GM15510 (cell line): ENCODE data around the gene CD247.

Source experiments
- POLR2A ChIP-seq: IDR thresholded peaks from 3 replicates; pipeline ENCODE4 v1.6.1; 2011; ENCODE audit warnings: borderline replicate concordance; ENCODE audit not compliant: insufficient read length; ENCODE audit errors: extremely low read depth

Gene CD247

DNA sequence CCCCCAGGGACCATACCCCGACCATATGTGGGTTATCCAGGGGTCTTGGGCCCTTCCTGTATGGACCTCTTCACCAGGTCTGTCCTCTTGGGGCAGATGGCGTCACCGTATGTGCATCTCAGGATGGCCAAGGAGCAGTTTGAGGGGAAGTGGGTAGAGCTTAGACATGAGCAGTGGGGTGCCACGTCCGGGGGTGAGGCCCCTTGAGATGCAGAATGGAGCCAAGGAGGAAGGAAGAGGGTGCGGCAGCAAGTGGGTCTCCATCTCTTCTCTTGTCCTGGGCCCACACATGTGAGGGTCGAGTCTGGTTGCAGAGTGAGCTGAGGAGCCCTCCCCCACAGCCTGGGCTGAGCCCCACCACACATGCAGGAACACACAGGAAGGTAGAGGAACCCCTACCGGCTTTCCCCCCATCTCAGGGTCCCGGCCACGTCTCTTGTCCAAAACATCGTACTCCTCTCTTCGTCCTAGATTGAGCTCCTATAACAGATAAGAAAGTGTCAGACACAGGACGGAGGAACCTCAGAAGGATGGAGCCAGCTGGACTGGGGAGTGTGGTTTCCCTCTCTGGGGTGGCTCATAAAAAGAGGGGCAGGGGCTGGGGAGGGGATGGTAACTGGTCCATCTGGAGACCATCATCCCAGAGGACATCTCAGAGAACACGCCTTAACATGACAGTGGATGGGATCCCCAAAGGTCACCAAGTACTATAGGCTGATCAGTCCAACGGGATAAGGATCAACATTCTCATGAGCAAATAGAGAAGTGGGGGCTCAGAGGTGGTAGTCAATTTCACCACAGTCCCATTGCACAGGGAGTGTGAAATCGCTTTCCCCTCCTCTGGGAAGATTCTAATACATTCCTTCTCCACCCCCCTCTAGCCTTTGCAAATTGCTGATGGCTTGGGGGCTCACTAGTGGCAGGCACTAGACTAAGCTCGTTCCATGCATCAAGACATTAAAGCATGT is 79.9 kb downstream of the CD247 start:
- no peak for TF ChIP-seq POLR2A

DNA sequence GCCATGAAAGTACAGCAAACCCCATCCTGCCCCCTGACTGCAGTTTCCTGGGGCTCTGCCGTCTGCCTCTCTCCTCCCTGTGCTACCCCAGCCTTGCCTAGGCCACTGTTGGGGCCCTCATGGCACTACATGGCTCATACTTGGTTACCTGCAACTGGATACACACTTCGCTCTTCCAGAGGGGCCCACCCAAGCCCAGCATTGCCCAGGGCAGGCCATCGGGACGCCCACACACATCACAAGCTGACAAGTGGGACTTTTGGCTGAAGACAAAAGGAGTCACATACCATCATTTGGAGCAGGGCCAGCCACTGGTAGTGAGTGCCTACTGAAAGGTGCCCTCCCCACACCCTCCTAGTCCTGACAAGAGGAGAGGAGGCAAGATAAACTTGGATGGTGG is 82.8 kb downstream of the CD247 start:
- no peak for TF ChIP-seq POLR2A

DNA sequence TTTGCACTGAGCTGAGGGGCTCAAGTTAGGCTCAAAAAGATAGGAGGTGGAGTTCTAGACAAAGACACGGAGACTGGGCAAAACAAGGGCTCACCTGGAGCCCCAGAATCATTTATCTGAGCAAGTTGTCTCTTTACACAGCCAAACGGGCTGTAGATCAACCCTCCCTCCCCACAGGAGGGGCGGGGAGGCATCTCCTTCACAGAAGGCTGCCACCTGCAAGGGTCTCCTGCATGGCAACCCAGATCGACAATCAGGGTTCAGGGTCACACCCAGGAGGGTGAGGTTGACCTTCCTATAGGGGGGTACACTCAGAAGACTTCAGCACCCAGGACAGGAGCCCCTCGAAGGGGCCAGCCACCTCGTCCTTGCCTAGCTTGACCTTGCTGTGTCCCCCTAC is 84.0 kb downstream of the CD247 start:
- no peak for TF ChIP-seq POLR2A

DNA sequence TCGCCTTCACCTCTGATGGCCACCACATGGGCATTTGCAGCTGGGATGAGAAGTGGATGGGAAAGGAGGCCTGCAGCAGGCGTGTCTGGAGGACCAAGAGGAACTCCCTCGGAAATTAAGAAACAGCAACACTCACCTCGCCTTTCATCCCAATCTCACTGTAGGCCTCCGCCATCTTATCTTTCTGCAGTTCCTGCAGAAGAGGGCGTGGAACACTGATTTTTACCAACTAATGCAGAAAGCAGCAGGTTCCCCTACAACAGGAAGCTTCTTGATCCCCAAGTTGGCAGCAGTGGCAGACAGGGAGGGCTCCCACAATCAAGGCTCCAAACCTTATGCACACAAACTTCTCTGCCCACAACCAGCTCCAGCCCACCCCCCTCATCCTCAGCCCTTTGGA is 84.4 kb downstream of the CD247 start:
- no peak for TF ChIP-seq POLR2A

DNA sequence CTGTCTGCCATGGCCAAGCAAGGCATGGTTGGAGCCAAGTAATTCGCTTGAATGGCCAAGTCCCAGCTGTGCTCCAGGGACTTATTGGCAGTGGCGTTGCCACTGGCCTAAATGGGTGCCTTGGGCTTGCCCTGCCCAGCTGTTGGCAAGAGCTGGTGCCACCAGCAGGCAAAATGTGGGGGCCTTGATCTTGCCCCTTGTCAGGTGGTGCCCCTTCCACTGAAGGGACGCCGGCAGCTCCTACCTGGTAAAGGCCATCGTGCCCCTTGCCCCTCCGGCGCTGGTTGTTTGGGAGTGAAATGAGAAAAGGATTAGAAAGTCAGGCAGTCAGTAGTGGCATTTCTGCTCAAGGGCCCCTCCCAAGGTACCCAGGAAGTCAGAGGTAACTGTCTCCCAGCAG is 85.5 kb downstream of the CD247 start:
- no peak for TF ChIP-seq POLR2A

DNA sequence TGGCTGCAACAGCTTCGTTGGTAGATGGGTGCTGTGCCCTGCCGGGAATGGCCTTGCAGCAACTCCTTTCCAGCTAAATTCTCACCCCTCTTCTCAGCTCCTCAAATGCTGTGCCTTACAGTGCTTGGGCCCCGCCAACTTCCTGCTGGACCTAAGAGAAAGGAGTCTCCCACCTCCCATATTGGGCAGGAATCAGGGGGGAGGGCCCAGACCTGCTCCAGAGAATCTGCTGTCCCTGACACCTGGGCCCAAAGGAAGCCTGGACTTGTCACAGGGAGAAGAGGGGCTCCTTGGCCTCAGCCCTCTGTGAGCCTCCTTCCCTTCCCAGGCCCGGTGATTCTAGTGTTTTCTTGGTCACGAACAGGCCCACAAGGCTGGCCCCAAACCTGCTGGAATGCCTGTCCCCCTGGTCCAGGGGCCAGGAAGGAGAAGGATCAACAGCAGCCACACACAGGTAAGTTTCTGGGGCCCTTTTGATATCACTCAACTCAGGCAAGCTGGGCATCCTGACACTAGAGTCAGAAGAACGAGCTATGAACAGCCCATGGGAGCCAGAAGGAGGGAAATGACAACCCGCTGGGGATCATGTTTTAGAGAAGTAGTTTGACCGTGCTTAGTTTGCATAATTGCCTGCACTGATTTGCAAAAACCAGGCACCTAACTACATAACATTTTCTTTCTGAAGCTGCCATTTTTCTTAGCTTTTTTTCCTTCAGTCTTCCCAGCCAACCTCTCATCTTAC is 86.2 kb downstream of the CD247 start:
- TF ChIP-seq POLR2A = no peak

DNA sequence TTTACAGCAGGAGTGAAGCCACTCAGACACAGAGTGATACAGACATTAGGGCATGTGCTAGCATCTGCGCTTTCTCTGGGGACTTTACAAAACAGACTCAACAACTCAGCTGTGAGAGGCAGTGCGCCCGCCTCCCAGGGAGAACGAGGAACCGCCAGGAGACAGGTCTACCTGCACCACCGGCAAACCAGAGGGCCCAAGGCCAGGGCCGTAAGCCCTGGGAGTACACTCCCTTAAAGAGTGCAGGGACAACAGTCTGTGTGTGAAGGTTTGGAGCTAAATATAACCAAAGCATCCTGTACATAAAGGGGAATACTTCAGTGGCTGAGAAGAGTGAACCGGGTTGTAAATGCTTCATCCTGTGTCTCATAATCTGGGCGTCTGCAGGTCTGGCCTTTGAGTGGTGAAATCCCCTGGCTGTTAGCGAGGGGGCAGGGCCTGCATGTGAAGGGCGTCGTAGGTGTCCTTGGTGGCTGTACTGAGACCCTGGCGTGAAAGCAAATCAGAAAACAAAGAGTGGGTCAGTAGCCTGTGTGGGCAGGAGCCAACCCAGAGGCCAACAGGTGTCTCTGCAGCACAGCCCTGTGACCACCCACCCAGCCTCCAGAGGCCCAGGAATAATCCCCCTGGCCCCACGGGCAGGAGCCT is 86.9 kb downstream of the CD247 start:
- no peak for TF ChIP-seq POLR2A

DNA sequence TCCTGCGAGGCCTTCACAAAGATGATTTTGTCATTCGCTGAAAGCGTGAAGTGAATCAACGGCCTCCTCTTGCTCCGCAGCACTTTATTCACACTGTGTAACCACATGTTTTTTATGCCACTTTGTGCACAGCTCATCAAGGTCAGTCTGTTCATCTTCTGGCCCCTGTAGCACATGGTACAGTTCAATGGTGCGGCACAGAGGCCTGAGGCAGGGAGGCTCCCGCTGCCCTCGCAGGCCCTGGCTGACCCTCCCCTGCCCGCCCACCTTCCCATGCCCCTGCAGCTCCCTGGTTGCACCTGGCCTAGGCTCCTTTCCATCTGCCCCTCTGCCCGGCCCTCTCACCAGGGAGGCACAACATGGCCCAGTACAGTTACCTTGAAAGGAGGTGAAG is 87.5 kb downstream of the CD247 start:
- TF ChIP-seq POLR2A = no peak

DNA sequence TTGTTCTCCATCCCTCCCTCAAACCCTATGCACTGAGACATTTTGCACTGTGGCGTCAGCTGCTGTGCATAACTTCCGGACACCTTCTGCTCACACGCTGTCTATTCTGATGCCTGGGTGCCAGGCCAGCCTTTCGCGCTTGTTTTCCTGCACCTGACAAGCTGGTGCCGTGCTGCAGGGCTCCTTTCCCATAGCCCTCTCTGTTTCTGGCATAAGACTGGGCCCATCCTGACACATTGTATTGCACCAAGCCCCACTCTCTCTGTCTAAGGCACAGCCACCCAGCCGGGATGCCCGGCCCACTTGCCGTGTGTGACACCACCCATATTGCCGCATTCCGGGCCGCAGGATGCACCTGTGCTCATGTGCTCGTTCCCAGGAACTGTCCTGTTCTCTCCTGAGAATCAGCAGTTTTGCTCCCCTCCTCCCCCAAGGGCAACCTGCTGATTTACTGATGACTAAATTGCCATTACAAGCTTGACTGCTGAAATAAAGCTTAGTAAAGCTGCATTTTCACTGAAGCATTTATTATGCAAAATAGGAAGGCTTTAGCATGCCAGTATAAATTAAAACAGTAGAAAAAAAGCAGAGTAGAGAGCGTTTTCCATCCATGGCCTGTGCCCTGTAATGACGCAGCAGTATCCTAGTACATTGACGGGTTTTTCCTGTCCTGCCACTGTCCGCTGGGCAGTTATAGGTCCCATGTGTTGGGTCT is 88.0 kb downstream of the CD247 start:
- TF ChIP-seq POLR2A = no peak

DNA sequence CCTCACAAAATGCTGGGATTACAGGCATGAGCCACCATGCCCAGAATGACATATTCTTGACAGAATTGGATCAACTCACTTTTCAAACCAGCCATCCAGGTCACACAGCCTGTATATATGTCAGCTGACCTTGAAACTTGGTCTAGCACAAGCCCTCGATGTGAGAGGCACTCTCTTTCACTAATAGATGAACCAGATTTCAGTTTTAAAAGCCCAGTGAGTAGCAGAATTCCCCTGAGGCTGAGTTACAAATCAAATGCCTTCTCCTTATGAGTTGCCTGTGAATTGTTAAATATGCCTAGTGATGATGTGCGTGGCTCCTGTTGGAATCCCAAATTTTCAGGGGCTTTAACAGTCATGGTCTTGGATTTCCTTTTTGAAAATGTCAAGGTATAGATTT is 88.7 kb downstream of the CD247 start:
- no peak for TF ChIP-seq POLR2A

DNA sequence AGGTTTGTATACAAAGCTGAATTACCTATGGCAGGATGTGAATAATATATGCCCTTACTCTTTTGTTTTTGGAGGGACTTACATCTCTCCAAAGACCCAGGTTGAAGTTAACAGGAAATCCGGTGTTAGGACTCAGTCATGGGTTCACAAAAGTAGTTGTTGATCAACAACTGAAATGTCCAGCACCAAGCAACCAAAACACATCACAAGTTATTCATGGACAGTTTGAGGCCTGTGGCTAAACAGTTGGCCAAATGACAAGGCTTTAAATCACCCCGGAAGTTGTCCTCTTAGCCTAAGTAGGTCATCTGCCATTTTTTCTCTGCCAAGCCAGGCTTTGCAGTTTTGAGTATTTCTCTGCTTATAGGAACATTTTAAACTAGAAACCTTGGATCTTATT is 89.9 kb downstream of the CD247 start:
- no peak for TF ChIP-seq POLR2A

DNA sequence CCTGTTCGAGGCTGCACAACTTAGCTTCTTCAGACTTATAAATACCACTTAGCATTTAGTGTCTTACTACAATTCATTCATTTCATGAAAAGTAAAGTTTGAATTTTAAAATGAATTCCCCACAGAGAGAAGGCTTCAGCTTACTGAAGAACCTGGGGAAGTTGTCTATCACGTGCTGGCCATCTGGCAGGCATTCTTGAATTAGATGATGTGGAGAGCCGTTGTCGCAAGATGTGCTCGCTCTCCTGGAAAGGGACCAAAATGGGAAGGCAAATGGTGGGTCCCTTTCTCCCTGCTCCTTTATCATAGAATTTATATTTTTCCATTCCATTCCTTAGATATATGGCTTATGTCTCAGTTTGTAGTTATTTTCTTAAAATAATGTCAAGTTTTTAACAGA is 90.5 kb downstream of the CD247 start:
- no peak for TF ChIP-seq POLR2A

DNA sequence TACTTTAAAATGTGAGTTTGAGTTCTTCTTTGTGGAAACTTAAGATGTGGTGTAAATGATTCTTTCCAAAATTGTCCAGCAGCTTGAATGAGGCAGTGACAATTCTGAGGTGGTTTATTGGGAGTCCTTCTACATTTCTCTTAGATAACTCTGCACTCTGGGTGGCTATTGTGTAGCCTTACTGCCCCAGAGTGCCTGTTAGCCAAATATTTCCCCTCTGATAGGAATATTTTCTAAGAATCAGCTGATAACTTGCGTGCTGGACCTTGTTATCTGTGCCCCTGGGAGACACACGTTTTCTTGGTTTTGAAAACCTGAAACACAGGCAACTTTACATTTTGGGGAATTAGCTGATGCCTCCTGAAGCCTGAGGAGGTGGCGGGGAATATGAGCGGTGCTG is 91.6 kb downstream of the CD247 start:
- TF ChIP-seq POLR2A = no peak

DNA sequence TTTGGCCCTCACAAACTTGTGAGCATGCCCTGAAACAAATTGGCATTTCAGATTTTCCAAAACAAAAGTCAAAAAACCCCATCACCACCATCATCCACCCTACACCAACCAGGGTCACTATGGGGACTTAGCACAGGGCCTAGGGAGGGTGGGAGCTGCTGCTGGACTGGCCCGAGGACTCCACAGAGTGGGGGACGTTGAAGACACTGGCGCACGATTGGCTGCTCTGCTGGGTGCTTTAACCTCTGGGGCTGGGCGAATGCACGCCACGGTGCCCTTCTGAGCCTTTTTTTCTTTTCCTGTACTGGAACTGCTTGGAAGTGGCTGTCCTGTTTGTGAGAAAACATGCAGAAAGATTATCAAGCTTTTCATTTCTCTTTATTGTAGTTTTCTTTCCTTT is 92.8 kb downstream of the CD247 start:
- no peak for TF ChIP-seq POLR2A
